DMS53 (cell line): ENCODE data around the gene SMIM15.
A peak's percentile ranks its signal among the peaks of the same experiment; 100 is the strongest.
"Not testable (repeated sequence)": the region's sequence is repeated elsewhere in the genome, so short reads cannot be mapped to it uniquely, and the experiment has no call there.

Experiments used
- DNase-seq: peaks from one replicate; lab custom pipeline; 2025; lab: John Stamatoyannopoulos, UW

The SMIM15 gene

DNA sequence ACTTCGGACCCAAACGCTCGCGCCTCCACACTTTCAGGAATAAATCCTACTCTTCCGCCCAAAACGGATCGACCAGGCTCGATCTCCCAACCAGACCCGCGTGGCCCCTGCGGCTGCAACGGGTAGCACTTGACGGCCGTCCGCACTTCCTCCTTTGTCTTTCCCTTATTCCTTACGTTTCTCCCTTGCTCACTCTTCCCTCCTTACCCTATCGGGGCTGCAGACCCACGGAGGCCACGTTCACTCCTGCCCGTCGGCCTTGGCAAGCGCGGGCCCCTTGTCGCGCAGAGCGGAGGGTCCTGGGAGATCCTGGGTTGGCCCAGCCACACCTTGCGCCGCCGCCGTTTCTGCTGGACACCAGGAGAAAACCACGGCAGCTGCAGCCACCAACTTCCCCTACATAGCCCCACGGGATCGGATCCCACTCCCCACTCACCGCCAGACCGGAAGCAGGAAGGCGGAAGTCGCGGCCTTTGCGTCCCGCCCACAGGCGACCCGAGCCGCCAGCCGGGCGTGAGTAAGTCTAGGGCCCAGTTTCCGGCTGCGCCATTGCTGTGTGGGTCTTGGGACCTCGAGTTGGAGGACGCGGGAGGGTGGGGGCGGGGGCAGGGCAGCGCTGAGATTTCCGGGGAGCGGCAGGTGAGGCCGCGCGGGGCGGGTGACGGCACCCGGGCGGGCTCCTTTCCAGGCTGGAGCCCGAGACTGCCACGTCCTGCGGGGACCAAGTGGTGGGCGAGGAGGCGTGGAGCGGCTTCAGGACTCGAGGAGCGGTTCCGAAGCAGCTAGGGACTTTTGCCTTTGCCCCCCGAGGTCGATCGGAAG, at the start of gene SMIM15:
TSS of gene SMIM15 (minus strand) at position 459 of the 822 bp plus-strand sequence. CDS start 2,297 bp downstream, outside the sequence.
- peak; percentile 98 for DNase-seq

GRCh38 chr5:61207884-61208283, 45.6 kb upstream of the SMIM15 start:
- DNase-seq = no peak

DNA sequence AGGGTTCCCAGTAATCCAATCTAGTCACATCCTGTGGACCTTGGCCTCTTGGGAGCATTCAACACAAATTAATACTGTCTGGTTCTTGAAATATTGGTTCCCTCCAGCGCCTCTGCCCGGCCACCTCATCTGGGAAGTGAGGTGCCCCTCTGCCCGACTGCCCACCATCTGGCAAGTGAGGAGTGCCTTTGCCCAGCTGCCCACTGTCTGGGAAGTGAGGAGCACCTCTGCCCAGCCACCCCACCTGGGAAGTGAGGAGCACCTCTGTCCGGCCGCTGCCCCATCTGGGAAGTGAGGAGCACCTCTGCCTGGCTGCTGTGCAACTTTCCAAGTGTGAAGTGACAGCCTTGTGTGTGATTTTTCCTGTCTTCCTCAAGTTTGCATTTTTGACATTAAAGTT, 42.7 kb upstream of the SMIM15 start:
- no peak for DNase-seq

DNA sequence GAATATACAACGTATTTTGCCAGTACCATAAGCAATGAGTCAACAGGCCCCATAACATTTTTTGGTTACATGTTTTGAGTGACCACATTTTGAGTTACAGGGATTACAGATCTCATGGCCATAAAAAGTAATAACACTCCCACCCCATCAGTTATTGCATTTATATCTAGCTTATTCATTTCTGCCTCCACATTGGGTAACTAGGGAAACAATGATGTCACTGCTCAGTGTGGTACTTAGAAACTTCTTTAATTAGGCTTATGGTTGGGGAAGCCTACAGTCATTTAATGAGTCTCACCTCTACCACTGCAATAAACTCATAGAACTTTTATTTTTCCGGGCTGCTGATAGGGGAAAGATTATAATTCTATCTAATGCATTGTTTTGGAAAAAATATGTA, 39.9 kb upstream of the SMIM15 start:
- no peak for DNase-seq

DNA sequence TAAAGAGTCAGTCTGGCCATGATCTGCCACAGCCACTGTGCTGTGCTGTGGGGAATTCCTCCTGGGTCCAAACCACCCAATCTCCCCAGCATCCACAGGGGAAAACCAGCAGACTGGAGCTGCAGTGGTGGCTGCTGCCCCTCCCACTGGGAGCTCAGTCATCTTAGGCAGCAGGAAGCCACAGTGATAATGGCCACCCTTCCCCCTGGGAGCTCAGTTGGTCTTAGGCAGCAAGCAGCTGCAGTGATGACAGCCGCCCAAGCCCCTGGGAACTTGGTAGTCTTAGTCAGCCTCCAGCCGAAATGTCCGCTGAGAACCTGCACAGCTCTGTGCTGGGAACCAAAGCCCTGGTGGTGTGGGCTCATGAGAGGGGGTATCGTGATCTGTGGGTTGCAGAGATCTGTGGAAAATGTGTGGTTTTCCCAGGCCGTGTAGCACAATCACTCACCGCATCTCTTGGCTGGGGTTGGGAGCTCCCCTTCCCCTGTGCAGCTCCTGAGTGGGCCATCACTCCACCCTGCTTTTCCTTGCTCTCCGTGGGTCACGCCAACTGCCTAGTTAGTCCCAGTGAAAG, 38.4 kb upstream of the SMIM15 start:
- no peak for DNase-seq

- no peak for DNase-seq
Observed at GRCh38 chr5:61198606-61199005, 36.3 kb upstream of the SMIM15 start.

- not testable (repeated sequence) for DNase-seq
Observed at GRCh38 chr5:61187826-61188225, 25.6 kb upstream of the SMIM15 start.

GRCh38 chr5:61187352-61187751, 25.1 kb upstream of the SMIM15 start:
- not testable (repeated sequence) for DNase-seq

DNA sequence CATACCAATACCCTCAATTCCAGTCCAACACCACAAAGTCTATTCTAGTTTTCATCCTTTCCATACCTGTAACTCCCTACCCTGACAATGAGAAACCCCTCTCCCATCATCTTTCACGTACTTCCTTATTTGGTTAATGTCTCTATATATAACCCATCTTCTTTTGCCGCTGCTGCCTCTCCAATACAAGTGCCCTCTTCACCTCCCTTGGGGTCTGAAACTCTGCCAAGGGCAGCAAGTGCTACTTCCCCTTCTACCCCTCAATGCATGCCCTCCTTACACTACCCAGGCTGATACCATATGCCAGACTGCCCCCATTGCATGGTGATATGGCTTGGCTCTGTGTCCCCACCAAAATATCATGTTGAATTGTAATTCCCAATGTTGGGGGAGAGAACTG, 24.4 kb upstream of the SMIM15 start:
- DNase-seq = no peak

DNA sequence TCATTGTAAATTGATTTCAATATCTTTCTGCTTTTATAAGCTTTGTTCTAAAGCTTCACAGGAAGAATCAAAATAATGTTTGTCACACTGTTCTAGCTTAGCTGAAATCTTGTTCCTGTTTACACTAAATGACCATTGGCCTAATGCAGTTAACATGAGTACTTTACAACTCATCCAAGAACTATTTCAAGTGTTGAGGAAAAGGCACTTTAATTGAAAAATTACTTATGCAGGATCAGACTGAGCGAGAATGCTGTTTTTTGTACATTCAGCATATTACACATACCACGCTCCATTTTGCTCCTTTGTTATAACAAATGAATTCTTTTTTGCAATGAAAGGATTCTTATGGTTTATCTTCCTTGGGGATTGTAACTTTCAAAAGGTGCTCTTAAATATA, 22.4 kb upstream of the SMIM15 start:
- peak; percentile 27 for DNase-seq

- no peak for DNase-seq
Observed at GRCh38 chr5:61183538-61183937, 21.3 kb upstream of the SMIM15 start.

DNA sequence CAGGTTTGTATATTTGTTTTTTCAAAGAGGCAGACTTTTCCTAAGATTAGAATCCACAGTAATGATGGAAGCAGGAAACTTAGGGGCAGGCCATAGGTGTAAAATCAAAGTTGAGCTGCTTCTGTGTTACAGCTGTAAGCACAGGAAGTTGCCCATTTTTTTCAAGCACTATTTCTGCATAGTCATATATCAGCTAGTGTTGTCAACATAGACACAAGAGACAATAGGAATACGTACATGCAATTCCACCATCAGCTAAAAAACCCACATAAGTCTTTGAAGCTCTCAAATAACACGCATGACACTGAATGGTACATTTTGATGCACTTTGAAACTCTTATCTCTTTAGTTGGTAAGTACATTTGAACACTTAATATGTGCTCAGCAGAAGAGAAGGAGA, 20.2 kb upstream of the SMIM15 start:
- peak; percentile 67 for DNase-seq

GRCh38 chr5:61180886-61181285, 18.6 kb upstream of the SMIM15 start:
- DNase-seq = no peak

- no peak for DNase-seq
Observed at GRCh38 chr5:61178702-61179101, 16.4 kb upstream of the SMIM15 start.

GRCh38 chr5:61177716-61178115, 15.4 kb upstream of the SMIM15 start:
- no peak for DNase-seq

GRCh38 chr5:61177070-61177469, 14.8 kb upstream of the SMIM15 start:
- no peak for DNase-seq

DNA sequence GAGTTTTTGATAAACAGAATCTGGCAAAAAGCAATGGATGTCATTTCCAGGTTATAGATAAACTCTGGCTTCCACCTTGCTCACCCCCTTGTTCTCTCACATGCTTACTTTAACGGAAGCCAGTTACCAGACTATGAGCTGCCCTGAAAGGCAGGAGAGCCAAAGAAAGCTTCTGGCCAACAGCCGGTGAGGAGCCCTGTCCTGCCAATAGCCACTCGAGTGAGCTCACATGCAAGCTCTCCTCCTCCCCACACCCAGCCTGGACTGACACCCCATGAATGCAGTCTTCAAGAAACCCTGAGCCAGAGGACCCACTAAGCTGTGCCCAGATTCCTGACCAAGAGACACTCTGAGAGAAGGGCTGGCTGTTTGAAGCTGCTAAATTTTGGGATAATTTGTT, 14.4 kb upstream of the SMIM15 start:
- no peak for DNase-seq

DNA sequence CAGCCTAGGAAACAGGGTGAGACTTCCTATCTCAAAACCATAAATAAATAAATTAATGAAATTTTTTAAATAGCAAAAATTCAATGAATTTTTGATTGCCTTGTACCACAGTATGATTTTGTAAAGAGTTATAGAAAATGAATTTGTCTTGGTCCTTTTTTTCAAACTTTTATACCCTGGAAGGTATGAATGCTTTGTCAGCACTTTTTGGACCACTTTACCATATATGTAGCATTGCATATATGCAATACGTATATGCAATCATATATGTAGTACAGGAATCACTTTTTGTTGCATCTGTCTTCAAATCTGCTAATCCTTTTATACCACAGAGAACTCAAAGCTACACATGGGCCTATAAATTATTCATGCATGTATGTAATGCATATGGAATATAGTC, 9.2 kb upstream of the SMIM15 start:
- no peak for DNase-seq

GRCh38 chr5:61168951-61169350, 6.7 kb upstream of the SMIM15 start:
- DNase-seq = no peak

GRCh38 chr5:61167382-61167781, 5.1 kb upstream of the SMIM15 start:
- peak; percentile 43 for DNase-seq

DNA sequence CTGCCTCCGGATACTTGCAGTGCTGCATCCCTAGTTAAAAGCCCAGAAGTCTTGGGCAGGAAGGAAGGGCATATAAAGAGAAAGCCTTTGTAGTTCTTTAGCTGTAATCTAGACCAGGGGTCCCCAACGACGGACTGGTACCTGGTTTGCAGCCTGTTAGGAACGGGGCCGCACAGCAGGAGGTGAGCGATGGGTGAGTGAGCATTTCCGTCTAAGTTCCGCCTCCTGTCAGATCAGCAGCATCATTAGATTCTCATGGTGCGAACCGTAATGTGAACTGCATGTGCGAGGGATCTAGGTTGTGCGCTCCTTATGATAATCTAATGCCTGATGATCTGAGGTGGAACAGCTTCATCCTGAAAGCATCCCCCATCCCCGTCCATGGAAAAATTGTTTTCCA, 1.6 kb upstream of the SMIM15 start:
- no peak for DNase-seq

DNA sequence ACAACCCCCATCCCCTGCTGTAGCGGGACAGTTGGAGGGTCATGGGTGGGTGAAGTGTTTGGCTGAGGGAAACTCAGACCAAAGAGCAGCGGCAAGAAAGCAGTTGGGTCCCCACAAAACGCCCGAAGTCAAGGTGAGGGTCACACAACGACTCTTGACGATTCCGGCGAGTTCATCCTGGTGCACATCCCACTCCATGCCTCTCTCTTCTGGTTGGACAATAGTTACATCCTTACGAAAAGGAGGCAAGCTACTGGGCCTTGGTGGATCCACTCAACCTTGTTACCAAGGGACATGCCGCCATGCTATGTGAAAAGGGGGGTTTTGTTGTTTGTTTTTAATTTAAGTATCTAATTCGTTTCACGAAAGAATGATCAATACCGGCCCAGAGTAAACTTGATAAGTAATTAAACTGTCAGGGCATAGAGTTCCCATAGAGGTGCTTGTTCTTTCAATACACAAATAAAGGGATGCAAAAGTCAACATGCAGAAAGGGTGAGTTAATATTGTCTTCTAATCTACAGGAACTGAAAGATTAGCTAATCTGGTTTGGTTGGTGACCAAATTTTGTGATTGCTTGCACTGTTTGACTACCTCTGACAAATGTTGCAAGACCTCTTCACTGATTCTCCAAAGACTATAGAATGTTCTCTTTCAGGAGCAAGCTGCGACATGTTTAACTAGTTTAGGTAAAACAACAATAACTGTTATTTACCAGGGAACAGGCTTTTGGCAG, 732 bp upstream of the SMIM15 start:
- DNase-seq = peak; percentile 72

DNA sequence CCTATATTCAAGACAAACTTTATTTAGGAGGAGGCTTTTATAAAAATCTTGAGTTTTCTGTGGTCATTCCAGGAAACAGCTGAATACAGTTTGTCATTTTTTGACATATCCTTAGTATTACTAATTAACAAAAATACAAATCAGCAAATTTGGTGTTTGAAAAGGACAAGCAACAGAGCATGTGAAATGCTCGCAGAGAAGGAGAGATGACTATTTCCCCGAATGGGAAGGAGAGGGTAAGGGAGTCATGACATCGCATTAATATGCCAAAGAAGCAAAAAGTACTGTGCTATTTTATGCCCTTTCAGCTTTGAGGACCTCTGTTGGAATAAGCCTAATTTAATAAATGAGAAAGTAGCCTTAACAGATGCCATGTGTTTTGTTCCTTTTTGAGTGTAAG, 1.8 kb downstream of the SMIM15 start:
- DNase-seq = no peak
